ENCODE results near the gene ST7.

DNA sequence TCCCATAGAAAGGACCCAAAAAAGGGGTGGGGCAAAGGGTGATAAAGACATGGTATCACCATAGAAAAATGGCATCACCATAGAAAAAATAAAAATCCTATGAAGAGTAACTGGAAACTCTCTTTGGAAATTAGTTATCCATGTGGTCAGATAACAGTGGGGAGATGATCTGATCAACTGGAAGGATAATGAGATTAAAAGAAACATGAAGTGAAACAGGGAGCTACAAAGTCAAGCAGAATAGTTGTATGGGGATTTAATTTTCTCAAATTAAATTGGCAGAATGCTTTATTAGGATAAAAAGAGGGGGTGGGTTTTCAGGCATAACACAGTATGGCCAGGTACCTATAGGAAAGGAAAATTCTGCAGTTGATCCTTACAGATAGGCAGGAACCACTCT, 258.3 kb downstream of the ST7 start:
- TF ChIP-seq, protein P1, sequence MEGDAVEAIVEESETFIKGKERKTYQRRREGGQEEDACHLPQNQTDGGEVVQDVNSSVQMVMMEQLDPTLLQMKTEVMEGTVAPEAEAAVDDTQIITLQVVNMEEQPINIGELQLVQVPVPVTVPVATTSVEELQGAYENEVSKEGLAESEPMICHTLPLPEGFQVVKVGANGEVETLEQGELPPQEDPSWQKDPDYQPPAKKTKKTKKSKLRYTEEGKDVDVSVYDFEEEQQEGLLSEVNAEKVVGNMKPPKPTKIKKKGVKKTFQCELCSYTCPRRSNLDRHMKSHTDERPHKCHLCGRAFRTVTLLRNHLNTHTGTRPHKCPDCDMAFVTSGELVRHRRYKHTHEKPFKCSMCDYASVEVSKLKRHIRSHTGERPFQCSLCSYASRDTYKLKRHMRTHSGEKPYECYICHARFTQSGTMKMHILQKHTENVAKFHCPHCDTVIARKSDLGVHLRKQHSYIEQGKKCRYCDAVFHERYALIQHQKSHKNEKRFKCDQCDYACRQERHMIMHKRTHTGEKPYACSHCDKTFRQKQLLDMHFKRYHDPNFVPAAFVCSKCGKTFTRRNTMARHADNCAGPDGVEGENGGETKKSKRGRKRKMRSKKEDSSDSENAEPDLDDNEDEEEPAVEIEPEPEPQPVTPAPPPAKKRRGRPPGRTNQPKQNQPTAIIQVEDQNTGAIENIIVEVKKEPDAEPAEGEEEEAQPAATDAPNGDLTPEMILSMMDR (optimal IDR thresholded peaks at IDR 0.05 in 1 of 3, IDR thresholded peaks at IDR 0.05 in 1 of 3, conservative IDR thresholded peaks at IDR 0.05 in 1 of 3; ENCODE audit: extremely low read depth in 1 of 3, insufficient read depth in 2 of 3, low read length in 3 of 3): no peak
- TF ChIP-seq EZH2 (IDR thresholded peaks at IDR 0.05; ENCODE audit: low read length): no peak
